SK-N-SH (cell line): ENCODE data around the gene PTPRF. TPM values are rescaled to one million over a fixed set of nuclear protein-coding genes. Genes with fewer than 3 reads are reported as not detected.
A peak's percentile ranks its signal among the peaks of the same experiment; 100 is the strongest.

Source experiments
- CTCF ChIA-PET: fragments of 300-600, 350-600 bp; formaldehyde crosslinking; extraction: SDS; loops from one replicate; lab custom pipeline; 2021; lab: Yijun Ruan, JAX
- POLR2A ChIA-PET: fragments of 350-600 bp; sonication (Branson Sonifier 250); formaldehyde crosslinking; extraction: SDS; loops from one replicate; lab custom pipeline; 2020; ENCODE audit warnings: antibody characterized with exemption, inconsistent platforms; lab: Yijun Ruan, JAX
- DNase-seq: peaks from one replicate; pipeline ENCODE4 v3.0.0; 2012
- H2AFZ ChIP-seq: fragments of 200-600 bp; sonication (generic); 2 replicates; pipeline ENCODE4 v1.8.1; 2016; ENCODE audit warnings: antibody characterized with exemption, mild to moderate bottlenecking, low read depth
- H3F3A ChIP-seq: fragments of 200-600 bp; sonication (generic); replicated peaks from 2 replicates; pipeline ENCODE3; 2016; ENCODE audit warnings: antibody characterized with exemption, mild to moderate bottlenecking; ENCODE audit not compliant: insufficient read depth
- H3K27ac ChIP-seq, 2 experiments: fragments of 200-500 bp in 1 of 2; fragments of 200-600 bp in 1 of 2; sonication (Bioruptor generic) in 1 of 2; sonication (generic), shearing (Covaris generic) in 1 of 2; 2 replicates each; pipeline versions ENCODE4 v1.5.1 to v1.6.1; 2014 to 2016; ENCODE audit warnings: low read depth in 2 of 2, inconsistent platforms in 1 of 2, low read length in 1 of 2, mild to moderate bottlenecking in 1 of 2, mixed read lengths in 1 of 2
- H3K27me3 ChIP-seq: fragments of 200-600 bp; sonication (generic), shearing (Covaris generic); 2 replicates; pipeline ENCODE4 v1.6.1; 2016; ENCODE audit warnings: mixed run types; ENCODE audit not compliant: insufficient read depth
- H3K36me3 ChIP-seq, 2 experiments: fragments of 200-500 bp in 1 of 2; fragments of 200-600 bp in 1 of 2; sonication (Bioruptor generic) in 1 of 2; sonication (generic) in 1 of 2; replicated peaks in 1 of 2; 2 replicates each; pipeline versions ENCODE3 to v1.5.1; 2014 to 2016; ENCODE audit warnings: low read length in 1 of 2, mild to moderate bottlenecking in 1 of 2; ENCODE audit not compliant: insufficient read depth in 2 of 2, control insufficient read depth in 1 of 2
- H3K4me1 ChIP-seq, 2 experiments: fragments of 200-500 bp in 1 of 2; fragments of 200-600 bp in 1 of 2; sonication (Bioruptor generic) in 1 of 2; sonication (generic), shearing (Covaris generic) in 1 of 2; 2 replicates each; pipeline versions ENCODE4 v1.5.1 to v1.6.1; 2014 to 2016; ENCODE audit warnings: low read depth in 1 of 2, low read length in 1 of 2, mixed run types in 1 of 2; ENCODE audit not compliant: insufficient read depth in 2 of 2, control insufficient read depth in 1 of 2
- H3K4me2 ChIP-seq: fragments of 200-600 bp; sonication (generic), shearing (Covaris generic); 2 replicates; pipeline ENCODE4 v1.6.1; 2017; ENCODE audit warnings: mixed run types
- H3K4me3 ChIP-seq, 2 experiments: fragments of 200-500 bp in 1 of 2; fragments of 200-600 bp in 1 of 2; sonication (Bioruptor generic) in 1 of 2; sonication (generic), shearing (Covaris generic) in 1 of 2; 2 replicates each; pipeline versions ENCODE4 v1.5.1 to v1.8.1; 2014 to 2016; ENCODE audit warnings: low read depth in 2 of 2, inconsistent platforms in 1 of 2, low read length in 1 of 2, mild to moderate bottlenecking in 1 of 2, mixed read lengths in 1 of 2, moderate library complexity in 1 of 2
- H3K79me2 ChIP-seq: fragments of 200-600 bp; sonication (generic); 2 replicates; pipeline ENCODE4 v1.8.1; 2017; ENCODE audit warnings: mild to moderate bottlenecking; ENCODE audit not compliant: insufficient read depth
- H3K9ac ChIP-seq: fragments of 200-600 bp; sonication (generic); 2 replicates; pipeline ENCODE4 v1.6.1; 2017; ENCODE audit warnings: mixed run types
- H3K9me2 ChIP-seq: fragments of 200-600 bp; sonication (generic); 2 replicates; pipeline ENCODE4 v1.6.1; 2017; ENCODE audit warnings: mixed run types
- H3K9me3 ChIP-seq: fragments of 200-600 bp; sonication (generic); 2 replicates; pipeline ENCODE4 v1.6.1; 2017; ENCODE audit warnings: mixed run types, mild to moderate bottlenecking, moderate library complexity
- H4K20me1 ChIP-seq: fragments of 200-600 bp; sonication (generic); 2 replicates; pipeline ENCODE4 v1.6.1; 2017; ENCODE audit warnings: mild to moderate bottlenecking, mixed run types; ENCODE audit not compliant: insufficient read depth
- CHD2 ChIP-seq: fragments of 150-350 bp; IDR thresholded peaks from 2 replicates; pipeline ENCODE4 v1.6.1; 2018; ENCODE audit warnings: low read length; ENCODE audit not compliant: partially characterized antibody
- EP300 ChIP-seq, 2 experiments: IDR thresholded peaks; 2 replicates each; pipeline versions ENCODE4 v1.4.0 to v1.6.1; 2012; ENCODE audit warnings: borderline replicate concordance in 1 of 2, low read depth in 1 of 2, low read length in 1 of 2
- FOXJ3 ChIP-seq: sonication (generic); formaldehyde crosslinking; IDR thresholded peaks from 2 replicates; pipeline ENCODE4 v1.5.1; 2020; ENCODE audit warnings: mild to moderate bottlenecking, missing genetic modification reagents
- JUND ChIP-seq: IDR thresholded peaks from 2 replicates; pipeline ENCODE4 v1.4.0; 2012
- MXI1 ChIP-seq: IDR thresholded peaks from 2 replicates; pipeline ENCODE4 v1.6.1; 2012; ENCODE audit warnings: mild to moderate bottlenecking, low read depth, low read length, improper control_type of control experiment
- NFIC ChIP-seq: IDR thresholded peaks from 2 replicates; pipeline ENCODE4 v1.4.0; 2012; ENCODE audit warnings: borderline replicate concordance
- RAD21 ChIP-seq: IDR thresholded peaks from 2 replicates; pipeline ENCODE4 v1.6.1; 2012; ENCODE audit warnings: mild to moderate bottlenecking, low read length
- SIN3A ChIP-seq: IDR thresholded peaks from 2 replicates; pipeline ENCODE4 v1.6.1; 2012; ENCODE audit warnings: low read depth, mild to moderate bottlenecking, low read length, moderate library complexity, borderline replicate concordance
- TCF12 ChIP-seq: IDR thresholded peaks from 2 replicates; pipeline ENCODE4 v1.4.0; 2012
- TEAD4 ChIP-seq: IDR thresholded peaks from 2 replicates; pipeline ENCODE4 v1.4.0; 2012; ENCODE audit warnings: mild to moderate bottlenecking, borderline replicate concordance; ENCODE audit not compliant: insufficient read depth
- WGBS: methylation state at CpG from one replicate; pipeline ENCODE4 v1.1.6; 2017; ENCODE audit warnings: low lambda C conversion rate; 5-methylcytosine and 5-hydroxymethylcytosine counted together
- polyA plus RNA-seq, 3 experiments: library from polyadenylated mRNA; depleted of rRNA; stranded (reverse); fragments of >200 nt; gene quantifications; 2 replicates each; pipeline ENCODE4 v1.2.3, GENCODE V29; 2012
- TF ChIP-seq, protein P1 (sequence below): fragments of 200-600 bp; sonication (generic); IDR thresholded peaks from 2 replicates; pipeline ENCODE4 v1.6.1; 2017; ENCODE audit warnings: antibody characterized with exemption, mild to moderate bottlenecking, moderate library complexity
- TF ChIP-seq, protein P2 (sequence below): fragments of 150-350 bp; IDR thresholded peaks from 2 replicates; pipeline ENCODE4 v1.6.1; 2016; ENCODE audit warnings: mild to moderate bottlenecking, low read depth, low read length

The PTPRF gene
- polyA plus RNA-seq, 1 of the 3 experiments (the other 2 are of a cell fraction): 72.7 TPM

DNA sequence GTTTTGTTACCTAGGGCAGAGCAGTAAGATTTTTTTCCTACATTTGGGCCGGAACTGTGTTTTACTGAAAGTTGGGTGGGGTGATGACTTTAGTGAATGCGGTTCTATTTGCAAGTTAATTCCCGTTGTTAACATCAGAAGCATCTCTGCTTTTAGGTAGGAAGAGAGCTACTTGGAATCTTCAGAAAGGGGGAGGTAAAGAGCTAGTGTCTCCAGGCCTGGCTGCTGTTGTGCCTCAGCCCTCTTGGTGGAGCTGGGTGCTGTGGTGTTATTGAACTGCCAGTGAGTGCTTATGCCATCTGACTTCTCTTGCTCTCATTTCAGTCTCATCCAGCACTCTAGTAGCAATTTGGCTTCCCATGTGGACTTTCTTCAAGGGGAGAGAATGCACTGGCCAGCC lies 122.7 kb downstream of the PTPRF start:
- Histone ChIP-seq H3K4me3 (no peak overlapping the region), H3K9me2 (no peaks in the 10 kb centered on the region), H3K4me2 (no peak overlapping the region), H3K79me2 (peaks cover 49% of the 10 kb centered on the region), H3K9ac (no peak overlapping the region), H4K20me1 (peaks cover 35% of the 10 kb centered on the region), H3K4me1 (peaks cover 0 to 10% of the 10 kb centered on the region in 2 experiments; a peak in 2 of 4 replicates), H3K36me3 (peaks cover 31 to 41% of the 10 kb centered on the region in 2 experiments), H3K27ac (no peak overlapping the region), H3F3A (peaks cover 4% of the 10 kb centered on the region), H2AFZ (no peak overlapping the region), H3K9me3 (no peaks in the 10 kb centered on the region), H3K27me3 (no peaks in the 10 kb centered on the region)
- CTCF ChIA-PET: interaction anchor here (1.2 to 1.4 kb wide), 3 partner anchors 14 to 83 kb away, joined by 3 to 5 read pairs (median 4); no protein-coding TSS in a partner anchor
- POLR2A ChIA-PET: no interaction called here
- DNase-seq: no peak
- 69% methylated on average over 3 of the region's 3 CpGs for WGBS
- TF ChIP-seq EP300 (IDR thresholded peaks at IDR 0.05; ENCODE audit: borderline replicate concordance in 1 of 2, low read depth in 1 of 2, low read length in 1 of 2): no peak
- TF ChIP-seq MXI1: no peak
- TF ChIP-seq CHD2: no peak
- TF ChIP-seq, protein P1, sequence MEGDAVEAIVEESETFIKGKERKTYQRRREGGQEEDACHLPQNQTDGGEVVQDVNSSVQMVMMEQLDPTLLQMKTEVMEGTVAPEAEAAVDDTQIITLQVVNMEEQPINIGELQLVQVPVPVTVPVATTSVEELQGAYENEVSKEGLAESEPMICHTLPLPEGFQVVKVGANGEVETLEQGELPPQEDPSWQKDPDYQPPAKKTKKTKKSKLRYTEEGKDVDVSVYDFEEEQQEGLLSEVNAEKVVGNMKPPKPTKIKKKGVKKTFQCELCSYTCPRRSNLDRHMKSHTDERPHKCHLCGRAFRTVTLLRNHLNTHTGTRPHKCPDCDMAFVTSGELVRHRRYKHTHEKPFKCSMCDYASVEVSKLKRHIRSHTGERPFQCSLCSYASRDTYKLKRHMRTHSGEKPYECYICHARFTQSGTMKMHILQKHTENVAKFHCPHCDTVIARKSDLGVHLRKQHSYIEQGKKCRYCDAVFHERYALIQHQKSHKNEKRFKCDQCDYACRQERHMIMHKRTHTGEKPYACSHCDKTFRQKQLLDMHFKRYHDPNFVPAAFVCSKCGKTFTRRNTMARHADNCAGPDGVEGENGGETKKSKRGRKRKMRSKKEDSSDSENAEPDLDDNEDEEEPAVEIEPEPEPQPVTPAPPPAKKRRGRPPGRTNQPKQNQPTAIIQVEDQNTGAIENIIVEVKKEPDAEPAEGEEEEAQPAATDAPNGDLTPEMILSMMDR: peak; percentile 44
- TF ChIP-seq TEAD4: no peak
- no peak for TF ChIP-seq TCF12
- TF ChIP-seq JUND: no peak
- no peak for TF ChIP-seq NFIC
- TF ChIP-seq RAD21: peak; percentile 21; the same call in 1 of the 2 replicates

DNA sequence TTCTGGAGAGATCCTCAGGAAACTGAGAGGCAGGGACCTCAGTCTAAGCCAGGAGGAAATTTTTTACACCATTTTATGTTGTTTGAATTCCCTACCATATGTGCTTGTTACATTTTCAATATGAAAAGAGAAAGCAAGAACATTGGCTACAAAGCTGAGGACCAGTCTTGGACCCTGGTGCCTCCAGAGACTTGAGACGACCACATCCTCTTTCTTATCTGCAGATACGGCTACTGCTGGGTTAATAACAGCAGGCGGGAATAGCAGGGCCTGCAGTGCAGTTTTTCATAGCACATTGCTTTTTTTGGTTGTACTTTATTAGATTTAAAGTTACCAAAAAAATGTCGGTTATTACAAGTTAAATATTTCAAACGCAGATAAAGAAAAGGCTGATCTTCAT lies 123.2 kb downstream of the PTPRF start:
- H4K20me1 ChIP-seq: peaks cover 35% of the 10 kb centered on the region
- no peak overlapping the region; a peak in 1 of 4 replicates for H3K27ac ChIP-seq
- H3K36me3 ChIP-seq: peaks cover 34 to 46% of the 10 kb centered on the region in 2 experiments
- no peaks in the 10 kb centered on the region for H3K9me2 ChIP-seq
- WGBS: 89% methylated on average over 5 of the region's 5 CpGs
- peaks cover 0 to 10% of the 10 kb centered on the region in 2 experiments; a peak in 2 of 4 replicates for H3K4me1 ChIP-seq
- no peak overlapping the region for H3K4me2 ChIP-seq
- H3F3A ChIP-seq: peaks cover under 1% of the 10 kb centered on the region
- no peak overlapping the region for H3K9ac ChIP-seq
- POLR2A ChIA-PET: no interaction called here
- CTCF ChIA-PET: interaction anchor here (1.2 to 1.4 kb wide), 4 partner anchors 13 to 84 kb away, joined by 3 to 5 read pairs (median 4); no protein-coding TSS in a partner anchor
- H3K79me2 ChIP-seq: peaks cover 50% of the 10 kb centered on the region
- H3K4me3 ChIP-seq: no peak overlapping the region
- TF ChIP-seq FOXJ3 (no peak), SIN3A (no peak)
- TF ChIP-seq, protein P2, sequence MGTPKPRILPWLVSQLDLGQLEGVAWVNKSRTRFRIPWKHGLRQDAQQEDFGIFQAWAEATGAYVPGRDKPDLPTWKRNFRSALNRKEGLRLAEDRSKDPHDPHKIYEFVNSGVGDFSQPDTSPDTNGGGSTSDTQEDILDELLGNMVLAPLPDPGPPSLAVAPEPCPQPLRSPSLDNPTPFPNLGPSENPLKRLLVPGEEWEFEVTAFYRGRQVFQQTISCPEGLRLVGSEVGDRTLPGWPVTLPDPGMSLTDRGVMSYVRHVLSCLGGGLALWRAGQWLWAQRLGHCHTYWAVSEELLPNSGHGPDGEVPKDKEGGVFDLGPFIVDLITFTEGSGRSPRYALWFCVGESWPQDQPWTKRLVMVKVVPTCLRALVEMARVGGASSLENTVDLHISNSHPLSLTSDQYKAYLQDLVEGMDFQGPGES: no peak
- TF ChIP-seq, protein P1: no peak
- H3K9me3 ChIP-seq: no peaks in the 10 kb centered on the region
- no peak for DNase-seq
- no peak overlapping the region for H2AFZ ChIP-seq
- no peaks in the 10 kb centered on the region for H3K27me3 ChIP-seq
